OCI-LY7 (cell line): ENCODE data around the gene PTPRE. TPM values are rescaled to one million over a fixed set of nuclear protein-coding genes. Genes with fewer than 3 reads are reported as not detected.

ENCODE experiments used
- BruUV-seq: library from RNA; stranded (reverse); fragments of 400-500 nt; replicated peaks from 2 replicates; lab custom pipeline; 2021; lab: Mats Ljungman, UMichigan
- CTCF ChIA-PET: fragments of 300-600 bp; sonication (Branson Sonifier 250); formaldehyde crosslinking; loops from one replicate; lab custom pipeline; 2022; ENCODE audit warnings: antibody characterized with exemption; ENCODE audit not compliant: unreplicated experiment; lab: Charles Lee
- POLR2A ChIA-PET: fragments of 300-600 bp; sonication (Branson Sonifier 250); formaldehyde crosslinking; loops from one replicate; lab custom pipeline; 2022; ENCODE audit warnings: antibody characterized with exemption; lab: Charles Lee
- DNase-seq: peaks from one replicate; pipeline ENCODE4 v3.0.0-alpha.2; 2015; ENCODE audit warnings: low spot score
- H2AFZ ChIP-seq: fragments of 200-600 bp; sonication (generic), shearing (Covaris generic); 2 replicates; pipeline ENCODE4 v1.6.1; 2014; ENCODE audit warnings: mild to moderate bottlenecking, antibody characterized with exemption, low read length, moderate library complexity
- H3K27ac ChIP-seq: fragments of 200-600 bp; sonication (generic); 2 replicates; pipeline ENCODE4 v1.5.1; 2014; ENCODE audit warnings: mixed run types, low read depth, mild to moderate bottlenecking, moderate library complexity, low read length, inconsistent platforms; ENCODE audit not compliant: poor library complexity, severe bottlenecking
- H3K36me3 ChIP-seq: fragments of 200-600 bp; sonication (generic); 2 replicates; pipeline ENCODE4 v1.6.1; 2014; ENCODE audit warnings: mild to moderate bottlenecking, antibody characterized with exemption, low read length, moderate library complexity, mixed read lengths; ENCODE audit not compliant: insufficient read depth
- H3K4me1 ChIP-seq: fragments of 200-600 bp; sonication (generic); 2 replicates; pipeline ENCODE4 v1.5.1; 2014; ENCODE audit warnings: mild to moderate bottlenecking, low read length; ENCODE audit not compliant: insufficient read depth, poor library complexity, severe bottlenecking
- H3K4me2 ChIP-seq: fragments of 200-600 bp; sonication (generic); 2 replicates; pipeline ENCODE4 v1.6.1; 2014; ENCODE audit warnings: mild to moderate bottlenecking, low read length
- H3K4me3 ChIP-seq: fragments of 200-600 bp; sonication (generic); 2 replicates; pipeline ENCODE4 v1.5.1; 2014; ENCODE audit warnings: mild to moderate bottlenecking, low read depth, low read length; ENCODE audit not compliant: poor library complexity, severe bottlenecking
- H3K79me2 ChIP-seq: fragments of 200-600 bp; sonication (generic); 2 replicates; pipeline ENCODE4 v1.6.1; 2016; ENCODE audit warnings: low read depth, mild to moderate bottlenecking, low read length, moderate library complexity, mixed read lengths; ENCODE audit not compliant: insufficient read depth
- H3K9me2 ChIP-seq: fragments of 200-600 bp; sonication (generic); 2 replicates; pipeline ENCODE4 v1.6.1; 2016; ENCODE audit warnings: mild to moderate bottlenecking, low read length, mixed read lengths; ENCODE audit not compliant: insufficient read depth
- H3K9me3 ChIP-seq: fragments of 200-600 bp; sonication (generic); 2 replicates; pipeline ENCODE4 v1.6.1; 2014; ENCODE audit warnings: mild to moderate bottlenecking, mixed run types, low read length, mixed read lengths
- H4K20me1 ChIP-seq: fragments of 200-600 bp; sonication (generic); 2 replicates; pipeline ENCODE4 v1.6.1; 2014; ENCODE audit warnings: mild to moderate bottlenecking, antibody characterized with exemption, low read length, moderate library complexity, mixed read lengths; ENCODE audit not compliant: insufficient read depth
- CTCF ChIP-seq: fragments of 200-600 bp; sonication (generic); conservative IDR thresholded peaks from 2 replicates; pipeline ENCODE4 v1.5.1; 2014; ENCODE audit warnings: mild to moderate bottlenecking, antibody characterized with exemption, low read length, moderate library complexity, mixed read lengths
- EZH2phosphoT487 ChIP-seq: fragments of 200-600 bp; sonication (generic); IDR thresholded peaks from 2 replicates; pipeline ENCODE4 v1.6.1; 2018; ENCODE audit warnings: low read depth, borderline replicate concordance, mild to moderate bottlenecking, mixed run types, antibody characterized with exemption, low read length, moderate library complexity, mixed read lengths
- intact Hi-C: fragments of 100-400 bp; cut with micrococcal nuclease; formaldehyde crosslinking; loops from one replicate; pipeline ENCODE4 v1.10.0; 2022; ENCODE audit not compliant: unreplicated experiment
- total RNA-seq, 2 experiments: library from RNA; depleted of rRNA in 1 of 2; stranded (reverse); fragments of >200 nt in 1 of 2; shearing (Covaris generic) in 1 of 2; gene quantifications; 2 replicates each; pipeline ENCODE4 v1.2.3, GENCODE V29; 2014 to 2022

Gene PTPRE
- total RNA-seq, 2 experiments from 2014 or later: 6.8 to 8.3 TPM

GRCh38 chr10:127944256-127944655, 37.4 kb downstream of the PTPRE start:
- Histone ChIP-seq H3K27ac (no peak overlapping the region), H3K79me2 (no peaks in the 10 kb centered on the region), H3K4me2 (no peak overlapping the region), H2AFZ (no peak overlapping the region), H3K9me2 (no peaks in the 10 kb centered on the region), H3K4me3 (no peak overlapping the region), H3K4me1 (peaks cover 16% of the 10 kb centered on the region), H4K20me1 (no peaks in the 10 kb centered on the region), H3K36me3 (no peaks in the 10 kb centered on the region), H3K9me3 (no peaks in the 10 kb centered on the region)
- TF ChIP-seq EZH2phosphoT487: no peak
- no TSS peak for BruUV-seq
- POLR2A ChIA-PET: interaction anchor here (0.5 kb wide), 1 partner anchor 1182 kb away, joined by 3 read pairs; no protein-coding TSS in a partner anchor
- intact Hi-C loops: no loop called here
- CTCF ChIA-PET: no interaction called here
- no peak for DNase-seq

GRCh38 chr10:127945341-127945758, 38.4 kb downstream of the PTPRE start:
- Histone ChIP-seq H3K4me1 (peaks cover 16% of the 10 kb centered on the region), H3K9me3 (no peaks in the 10 kb centered on the region), H3K4me3 (no peak overlapping the region), H3K9me2 (no peaks in the 10 kb centered on the region), H3K79me2 (no peaks in the 10 kb centered on the region), H4K20me1 (no peaks in the 10 kb centered on the region), H3K36me3 (no peaks in the 10 kb centered on the region), H2AFZ (peak overlapping the region; percentile 75), H3K4me2 (peak overlapping the region; percentile 51), H3K27ac (no peak overlapping the region)
- no TSS peak for BruUV-seq
- intact Hi-C loops: no loop called here
- CTCF ChIA-PET: no interaction called here
- DNase-seq: peak; percentile 48
- POLR2A ChIA-PET: no interaction called here
- no peak for TF ChIP-seq CTCF

DNA sequence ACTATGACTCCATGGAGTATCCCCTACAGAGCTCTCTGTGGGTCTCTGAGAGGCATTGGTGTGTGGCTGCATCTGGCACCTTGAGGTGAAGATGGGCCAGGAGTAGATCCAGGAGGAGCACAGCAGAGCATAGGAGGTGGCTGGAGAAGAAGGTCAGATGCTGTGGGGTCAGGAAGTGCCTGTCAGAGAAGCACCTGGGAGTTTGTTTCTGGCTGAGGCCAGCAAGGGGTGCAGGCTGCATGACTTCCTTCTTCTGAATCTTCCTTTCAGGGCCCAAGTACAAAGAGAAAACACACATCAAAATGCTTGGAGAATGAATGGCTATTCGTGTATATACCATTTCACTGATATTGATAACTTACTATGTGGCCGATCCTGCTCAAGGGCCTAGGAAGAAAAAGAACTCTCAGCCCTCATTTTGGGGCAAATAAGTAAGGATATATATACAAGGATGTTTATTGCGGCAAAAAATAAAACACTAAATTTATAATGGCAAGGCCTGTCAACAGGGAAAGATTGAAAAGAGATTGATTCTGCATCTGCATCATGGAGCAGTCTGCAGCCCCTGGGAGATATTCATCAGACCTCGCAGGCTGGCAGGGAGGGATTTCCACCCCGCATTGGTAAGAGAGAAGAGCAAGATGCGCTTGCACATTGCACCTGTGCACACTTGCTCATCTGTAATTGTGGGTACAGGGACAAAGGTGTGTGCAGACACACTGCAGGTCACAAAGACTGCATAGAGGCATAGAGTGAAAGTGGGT, 39.2 kb downstream of the PTPRE start:
- Histone ChIP-seq H4K20me1 (no peaks in the 10 kb centered on the region), H3K9me3 (no peaks in the 10 kb centered on the region), H3K27ac (no peak overlapping the region), H2AFZ (peak overlapping the region; percentile 75), H3K4me3 (no peak overlapping the region), H3K4me1 (peaks cover 16% of the 10 kb centered on the region), H3K36me3 (no peaks in the 10 kb centered on the region), H3K9me2 (no peaks in the 10 kb centered on the region), H3K4me2 (peak overlapping the region; percentile 51), H3K79me2 (no peaks in the 10 kb centered on the region)
- TF ChIP-seq CTCF (no peak), EZH2phosphoT487 (no peak)
- ChIA-PET CTCF (no interaction called here), POLR2A (no interaction called here)
- DNase-seq: peak; percentile 61
- intact Hi-C loops: no loop called here
- BruUV-seq: no TSS peak
